HTR-8/SVneo (cell line): ENCODE data around the gene MED31.
"Not testable (repeated sequence)": the region's sequence is repeated elsewhere in the genome, so short reads cannot be mapped to it uniquely, and the experiment has no call there.

ENCODE experiments used
- DNase-seq: peaks from one replicate; pipeline ENCODE4 v3.0.0; 2011; ENCODE audit warnings: low spot score, mixed read lengths; ENCODE audit not compliant: insufficient read length
- FAIRE-seq: peaks from 2 replicates; lab custom pipeline; 2011; peaks lifted over from hg19 to GRCh38; lab: Jason Lieb, UNC

Gene MED31

GRCh38 chr17:6651354-6651918 is at the start of gene MED31, which contains the start of gene C17orf100:
MED31 (minus strand) TSS chr17:6651605; CDS start chr17:6651528, 77 bp downstream.
C17orf100 (plus strand) TSS chr17:6651762; CDS start chr17:6651914, 152 bp downstream.
- FAIRE-seq (peak; percentile 76), DNase-seq (peak; percentile 96)

GRCh38 chr17:6700948-6701307 is 49.5 kb upstream of the MED31 start:
- DNase-seq (no peak), FAIRE-seq (no peak)

GRCh38 chr17:6699997-6700947 is 48.9 kb upstream of the MED31 start:
- FAIRE-seq: no peak
- no peak for DNase-seq

- DNase-seq (no peak), FAIRE-seq (no peak)
These were observed 46.6 kb upstream of the MED31 start for GRCh38 chr17:6698004-6698403.

GRCh38 chr17:6696906-6697305 is 45.5 kb upstream of the MED31 start:
- DNase-seq (no peak), FAIRE-seq (no peak)

- DNase-seq (no peak), FAIRE-seq (no peak)
These were observed 44.2 kb upstream of the MED31 start for GRCh38 chr17:6695565-6695964.

- DNase-seq (no peak), FAIRE-seq (no peak)
These were observed 43.6 kb upstream of the MED31 start for GRCh38 chr17:6695051-6695450.

DNA sequence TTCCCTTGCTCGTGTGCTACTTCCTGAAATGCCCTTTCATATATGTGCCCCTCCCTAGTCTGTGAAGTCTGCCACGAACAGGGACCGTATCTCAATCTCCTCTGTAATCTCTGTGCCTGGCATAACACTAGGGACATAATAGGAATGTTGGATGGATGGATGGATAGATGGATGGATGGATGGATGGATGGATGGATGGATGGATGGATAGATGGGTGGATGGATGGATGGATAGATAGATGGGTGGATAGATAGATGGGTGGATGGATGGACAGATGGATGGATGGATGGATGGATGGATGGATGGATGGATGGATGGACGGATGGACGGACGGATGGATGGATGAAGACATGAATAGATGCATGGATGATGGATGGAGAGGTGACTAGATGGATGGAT is 40.6 kb upstream of the MED31 start:
- DNase-seq, FAIRE-seq: not testable (repeated sequence)

GRCh38 chr17:6691546-6691945 is 40.1 kb upstream of the MED31 start:
- FAIRE-seq (no peak), DNase-seq (no peak)

DNA sequence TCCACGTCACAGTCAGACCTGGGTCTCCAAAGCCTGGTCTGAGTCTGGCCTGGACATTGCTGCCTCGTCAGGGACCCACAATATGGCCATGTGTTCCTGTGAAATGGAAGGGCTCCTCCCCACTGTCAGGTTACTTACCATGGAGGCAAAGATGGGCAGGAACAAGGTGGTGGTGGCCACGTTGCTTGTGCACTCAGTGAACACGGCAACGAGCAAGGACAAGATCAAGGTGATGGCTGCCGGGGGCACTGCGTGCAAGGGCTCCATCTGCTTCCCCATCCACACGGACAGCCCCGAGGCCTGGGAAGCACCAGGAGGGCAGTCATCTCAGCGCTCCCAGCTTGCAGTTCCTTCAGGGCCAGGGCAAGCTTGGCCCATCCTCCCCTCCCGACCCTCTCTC is 39.2 kb upstream of the MED31 start:
- no peak for DNase-seq
- no peak for FAIRE-seq

DNA sequence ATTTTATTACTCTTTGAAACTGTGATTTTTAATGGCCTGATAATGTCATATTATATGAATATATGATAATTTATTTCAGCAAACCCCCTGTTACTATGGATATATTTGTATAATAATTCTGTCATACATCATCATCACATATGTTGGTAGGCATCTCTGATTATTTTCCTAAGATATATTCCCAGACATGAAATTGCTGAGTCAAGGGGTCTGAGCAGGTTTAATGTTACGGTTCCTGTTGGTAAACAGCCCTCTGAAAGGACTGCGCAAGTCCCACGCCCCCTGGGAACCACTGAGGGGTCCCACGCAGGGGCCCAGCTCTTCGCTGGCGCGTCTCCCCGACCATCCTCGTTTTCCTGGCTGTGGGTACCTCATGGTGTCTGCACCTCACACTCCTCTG is 37.5 kb upstream of the MED31 start:
- DNase-seq: no peak
- FAIRE-seq: no peak

DNA sequence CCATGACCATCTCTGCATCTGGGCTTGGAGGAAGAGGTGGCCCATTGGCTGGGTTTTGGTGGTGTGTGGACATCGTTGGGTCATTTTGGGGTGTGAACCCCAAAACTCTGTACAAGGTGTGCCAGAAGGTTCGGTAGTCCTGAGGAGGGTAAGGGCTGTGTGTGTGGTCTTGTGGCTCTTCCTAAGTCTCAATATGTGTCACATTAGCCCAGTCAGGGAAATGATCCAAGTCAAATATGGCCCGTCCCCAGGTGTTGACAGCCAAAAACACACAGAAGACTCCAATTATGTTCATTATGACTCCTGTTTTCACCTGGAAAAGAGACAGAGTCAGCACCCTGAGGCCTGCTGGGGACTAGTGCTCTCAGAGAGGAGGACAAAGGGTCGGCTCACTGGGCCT is 34.6 kb upstream of the MED31 start:
- FAIRE-seq: no peak
- no peak for DNase-seq

- FAIRE-seq (no peak), DNase-seq (no peak)
These were observed 33.7 kb upstream of the MED31 start for GRCh38 chr17:6684881-6685767.

DNA sequence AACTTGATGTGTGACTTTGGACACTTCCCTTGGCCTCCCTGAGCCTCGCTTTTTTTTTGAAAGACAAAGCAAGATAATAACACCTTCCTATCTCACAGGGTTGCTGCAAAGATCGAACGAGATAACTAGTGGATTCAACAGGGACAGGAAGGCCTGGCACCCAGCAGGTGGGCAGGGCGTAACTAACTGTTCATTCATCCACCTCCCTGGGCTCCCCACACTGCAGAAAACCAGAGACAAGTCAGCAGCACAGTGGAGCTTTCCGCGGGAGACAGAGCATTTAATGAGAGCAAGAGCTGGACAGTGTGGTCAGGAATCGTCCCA is 33.0 kb upstream of the MED31 start:
- no peak for FAIRE-seq

DNA sequence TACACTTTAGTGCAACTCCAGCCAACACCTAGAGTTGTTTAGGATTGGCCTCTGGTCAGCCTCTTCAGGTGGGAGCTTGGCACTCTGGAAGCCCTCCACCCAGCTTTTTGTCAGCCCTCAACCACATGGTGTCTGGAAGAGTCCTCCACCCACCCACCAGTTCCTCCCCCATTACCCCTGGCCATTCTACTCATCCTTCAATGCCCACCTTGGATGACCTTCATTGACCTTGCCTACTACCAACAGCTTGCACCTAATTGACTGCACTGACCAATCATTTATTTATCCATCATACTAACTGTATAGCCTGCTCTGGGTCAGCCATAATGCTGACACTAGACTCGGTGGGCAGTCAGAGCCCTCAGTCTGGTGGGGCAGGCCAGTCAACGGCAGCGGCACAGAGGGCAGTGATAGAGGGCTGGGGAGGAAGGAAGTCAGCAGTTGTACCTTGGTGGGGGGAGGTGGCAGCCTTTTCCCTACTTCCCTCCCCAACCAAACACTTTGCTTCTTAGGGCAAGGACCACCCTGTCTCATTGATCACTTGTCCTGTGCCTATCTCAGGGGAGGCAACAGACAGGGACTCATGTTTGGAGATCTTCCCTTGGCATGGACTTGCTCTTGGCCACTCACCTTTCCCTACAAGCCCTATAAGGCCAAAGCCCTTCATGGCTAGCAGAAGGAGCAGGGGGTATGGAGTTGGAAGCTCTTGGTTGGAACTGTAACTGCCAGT is 32.5 kb upstream of the MED31 start:
- FAIRE-seq: no peak
- DNase-seq: no peak

More for the DNA sequence above, 33.0 kb upstream of the MED31 start:
- DNase-seq: no peak

DNA sequence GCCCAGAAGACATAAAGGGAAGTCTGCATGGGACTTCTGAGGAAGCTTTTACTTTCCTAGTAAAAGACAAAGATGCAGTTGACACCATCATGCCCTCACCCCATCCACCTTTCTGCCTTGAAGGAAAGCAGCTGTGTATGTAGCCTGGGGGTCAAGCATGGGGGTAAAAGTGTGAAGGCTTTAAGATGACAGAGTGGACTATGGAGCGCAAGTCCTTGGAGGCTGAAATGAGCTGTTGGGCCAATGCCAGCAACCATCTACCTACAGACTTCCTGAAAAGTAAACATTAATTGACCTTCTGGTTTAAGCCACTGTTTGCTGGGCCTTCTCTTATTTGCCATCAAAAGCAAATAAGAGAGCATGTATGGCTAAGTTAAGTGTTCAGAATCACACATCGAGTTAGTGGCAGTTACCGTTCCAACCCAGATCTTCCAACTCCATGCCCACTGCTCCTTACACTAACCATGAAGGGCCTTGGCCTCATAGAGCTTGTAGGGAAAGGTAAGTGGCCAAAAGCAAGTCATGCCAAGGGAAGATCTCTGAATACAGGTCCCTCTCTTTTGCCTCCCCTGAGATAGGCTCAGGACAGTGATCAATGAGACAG is 31.8 kb upstream of the MED31 start:
- no peak for FAIRE-seq
- DNase-seq: no peak

GRCh38 chr17:6682339-6682738 is 30.9 kb upstream of the MED31 start:
- FAIRE-seq: no peak
- DNase-seq: no peak

GRCh38 chr17:6681671-6682070 is 30.3 kb upstream of the MED31 start:
- FAIRE-seq (no peak), DNase-seq (no peak)

- DNase-seq: no peak
- FAIRE-seq: no peak
These were observed 29.8 kb upstream of the MED31 start for GRCh38 chr17:6681176-6681575.

DNA sequence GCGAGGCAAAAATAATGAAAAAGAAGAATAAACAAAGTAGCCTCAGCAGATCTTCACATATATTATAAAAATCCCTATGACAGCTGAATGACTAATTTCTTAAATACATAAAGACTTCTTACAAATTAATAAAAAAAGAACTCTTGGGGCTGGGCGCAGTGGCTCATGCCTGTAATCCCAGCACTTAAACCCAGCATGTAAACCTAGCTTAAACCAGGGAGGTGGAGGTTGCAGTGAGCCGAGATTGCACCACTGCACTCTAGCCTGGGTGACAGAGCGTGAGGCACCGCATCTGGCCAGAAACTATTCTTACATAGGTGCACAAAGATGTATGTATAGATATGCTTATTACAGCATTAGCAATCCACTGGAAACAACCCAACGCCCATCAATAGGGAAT is 27.8 kb upstream of the MED31 start:
- DNase-seq: no peak
- FAIRE-seq: no peak
